CD14-positive monocyte (primary cell): ENCODE results near the gene PPP1R9B. TPM values are rescaled to one million over a fixed set of nuclear protein-coding genes. Genes with fewer than 3 reads are reported as not detected.

Experiments used
- DNase-seq, 3 donors: peaks; one replicate each; pipeline ENCODE4 v3.0.0-alpha.2; 2011 to 2022
- H2AFZ ChIP-seq: 2 replicates; pipeline ENCODE4 v1.6.0; 2012; ENCODE audit warnings: mild to moderate bottlenecking, low read depth, low read length, inconsistent platforms; ENCODE audit not compliant: insufficient read depth, poor library complexity, severe bottlenecking
- H3K27ac ChIP-seq, 2 donors: 1 replicate in 1 of 2; 2 replicates in 1 of 2; pipeline ENCODE4 v1.5.1; 2012 to 2013; ENCODE audit warnings: low read length in 2 of 2, control low read depth in 1 of 2, inconsistent platforms in 1 of 2, low read depth in 1 of 2, mild to moderate bottlenecking in 1 of 2
- H3K27me3 ChIP-seq, 2 donors: one replicate each; pipeline versions ENCODE4 v1.6.0 to v1.6.1; 2011 to 2013; ENCODE audit warnings: low read length in 2 of 2; ENCODE audit not compliant: control insufficient read depth in 2 of 2, insufficient read depth in 2 of 2
- H3K36me3 ChIP-seq, 2 donors: replicated peaks in 1 of 2; 1 replicate in 1 of 2; 2 replicates in 1 of 2; pipeline versions ENCODE4 v1.5.1 to v1.6.1; 2012 to 2013; ENCODE audit warnings: low read length in 2 of 2, control low read depth in 1 of 2, inconsistent platforms in 1 of 2, mild to moderate bottlenecking in 1 of 2; ENCODE audit not compliant: insufficient read depth in 2 of 2, control insufficient read depth in 1 of 2
- H3K4me1 ChIP-seq, 2 donors: 1 replicate in 1 of 2; 2 replicates in 1 of 2; pipeline versions ENCODE4 v1.5.1 to v1.6.1; 2012 to 2013; ENCODE audit warnings: low read length in 2 of 2, control low read depth in 1 of 2, inconsistent platforms in 1 of 2, mild to moderate bottlenecking in 1 of 2, moderate library complexity in 1 of 2; ENCODE audit not compliant: insufficient read depth in 2 of 2, control insufficient read depth in 1 of 2
- H3K4me2 ChIP-seq: replicated peaks from 2 replicates; pipeline ENCODE3; 2012; ENCODE audit warnings: low read length, moderate library complexity, mild to moderate bottlenecking; ENCODE audit not compliant: poor library complexity, severe bottlenecking; ENCODE audit errors: extremely low read depth
- H3K4me3 ChIP-seq, 3 experiments: fragments of 200-600 bp in 1 of 3; sonication (generic) in 1 of 3; replicated peaks in 1 of 3; 1 replicate in 2 of 3; 2 replicates in 1 of 3; pipeline ENCODE4 v1.5.1; 2011 to 2013; ENCODE audit warnings: low read length in 3 of 3, mild to moderate bottlenecking in 3 of 3, control low read depth in 2 of 3, low read depth in 2 of 3, inconsistent platforms in 1 of 3, moderate library complexity in 1 of 3
- H3K79me2 ChIP-seq: 2 replicates; pipeline ENCODE4 v1.6.0; 2012; ENCODE audit warnings: mild to moderate bottlenecking, control low read depth, inconsistent platforms, low read length, moderate library complexity; ENCODE audit not compliant: insufficient read depth
- H3K9ac ChIP-seq: 2 replicates; pipeline ENCODE4 v1.6.0; 2017; ENCODE audit warnings: low read length, mild to moderate bottlenecking; ENCODE audit not compliant: insufficient read depth, poor library complexity, severe bottlenecking
- H3K9me3 ChIP-seq, 2 donors: replicated peaks in 1 of 2; 1 replicate in 1 of 2; 2 replicates in 1 of 2; pipeline versions ENCODE4 v1.5.1 to v1.6.1; 2012 to 2013; ENCODE audit warnings: low read length in 2 of 2, control low read depth in 1 of 2; ENCODE audit not compliant: control insufficient read depth in 1 of 2, insufficient read depth in 1 of 2
- H4K20me1 ChIP-seq: 2 replicates; pipeline ENCODE4 v1.6.0; 2012; ENCODE audit warnings: mild to moderate bottlenecking, low read length, control low read depth, moderate library complexity; ENCODE audit not compliant: insufficient read depth
- H3K27ac Mint-ChIP-seq, 7 donors: one replicate each; pipeline ENCODE4 v1.8.0; 2020; ENCODE audit warnings: mild to moderate bottlenecking in 7 of 7, mixed read lengths in 7 of 7, moderate library complexity in 6 of 7, inconsistent platforms in 2 of 7
- H3K27me3 Mint-ChIP-seq, 3 donors: one replicate each; pipeline ENCODE4 v1.8.0; 2021 to 2022; ENCODE audit warnings: low read depth in 3 of 3, mild to moderate bottlenecking in 3 of 3, mixed read lengths in 3 of 3, moderate library complexity in 3 of 3, inconsistent platforms in 1 of 3
- H3K36me3 Mint-ChIP-seq, 2 donors: one replicate each; pipeline ENCODE4 v1.8.0; 2020; ENCODE audit warnings: mixed read lengths in 2 of 2, inconsistent platforms in 1 of 2, mild to moderate bottlenecking in 1 of 2
- H3K4me1 Mint-ChIP-seq: one replicate; pipeline ENCODE4 v1.8.0; 2020; ENCODE audit warnings: mild to moderate bottlenecking, mixed read lengths
- H3K4me3 Mint-ChIP-seq, 2 donors: one replicate each; pipeline ENCODE4 v1.8.0; 2020; ENCODE audit warnings: mild to moderate bottlenecking in 2 of 2, mixed read lengths in 2 of 2, moderate library complexity in 1 of 2
- H3K9me3 Mint-ChIP-seq, 7 donors: one replicate each; pipeline ENCODE4 v1.8.0; 2020 to 2022; ENCODE audit warnings: mixed read lengths in 7 of 7, mild to moderate bottlenecking in 6 of 7, moderate library complexity in 6 of 7, inconsistent platforms in 2 of 7
- CTCF ChIP-seq: fragments of 200-600 bp; IDR thresholded peaks from one replicate; pipeline ENCODE4 v1.8.0; 2022; ENCODE audit warnings: antibody characterized with exemption, mild to moderate bottlenecking
- WGBS: methylation state at CpG from one replicate; pipeline ENCODE4 v1.1.5; 2013; ENCODE audit warnings: missing lambda C conversion rate; ENCODE audit not compliant: insufficient coverage; 5-methylcytosine and 5-hydroxymethylcytosine counted together
- intact Hi-C, 2 donors: fragments of 100-400 bp; cut with micrococcal nuclease; formaldehyde crosslinking; loops; one replicate each; pipeline versions ENCODE4 v1.15.0 to v1.15.1; 2023
- polyA plus RNA-seq, 3 donors: library from polyadenylated mRNA; depleted of rRNA in 1 of 3; unstranded in 2 of 3; stranded (reverse) in 1 of 3; fragments of 300-500 nt in 2 of 3; fragments of >200 nt in 1 of 3; fragmentation: Illumina TruSeq in 2 of 3; gene quantifications; 1 replicate in 2 of 3; 2 replicates in 1 of 3; pipeline ENCODE4 v1.2.3, GENCODE V29; 2012 to 2021

The PPP1R9B gene
- polyA plus RNA-seq, 3 donors = 0.61 to 86.9 (median 1.3) TPM

- H2AFZ ChIP-seq = no peak overlapping the region
- Mint-ChIP-seq H3K27ac (peak overlapping the region in 3 of 7 donors; percentile 31 to 50 (median 33)), H3K4me3 (no peak overlapping the region), H3K27me3 (peaks cover 0 to 6% (median 4%) of the 10 kb centered on the region in 3 donors), H3K4me1 (peaks cover 39% of the 10 kb centered on the region), H3K9me3 (peaks cover 0 to 1% (median 0%) of the 10 kb centered on the region in 7 donors), H3K36me3 (no peaks in the 10 kb centered on the region)
- H3K4me3 ChIP-seq = peak overlapping the region in 1 of 3 experiments; percentile 21
- peaks cover 33% of the 10 kb centered on the region for H4K20me1 ChIP-seq
- no peak overlapping the region for H3K27ac ChIP-seq
- TF ChIP-seq CTCF = no peak
- peaks cover 41 to 49% of the 10 kb centered on the region in 2 donors for H3K4me1 ChIP-seq
- DNase-seq = no peak
- intact Hi-C loops = no loop called here
- H3K9me3 ChIP-seq = no peaks in the 10 kb centered on the region
- 37% methylated on average over 13 of the region's 16 CpGs for WGBS
- no peaks in the 10 kb centered on the region for H3K36me3 ChIP-seq
- H3K79me2 ChIP-seq = peaks cover 39% of the 10 kb centered on the region
- no peak overlapping the region for H3K9ac ChIP-seq
- H3K27me3 ChIP-seq = no peaks in the 10 kb centered on the region
- peak overlapping the region; percentile 12 for H3K4me2 ChIP-seq
Observed at GRCh38 chr17:50153650-50154575, 3.4 kb upstream of the PPP1R9B start.

- peaks cover 0 to 1% (median 0%) of the 10 kb centered on the region in 7 donors for H3K9me3 Mint-ChIP-seq
- peak overlapping the region in 1 of 7 donors; percentile 97 for H3K27ac Mint-ChIP-seq
- no peak for DNase-seq
- Histone ChIP-seq H3K27ac (no peak overlapping the region), H3K4me2 (peak overlapping the region; percentile 99), H3K4me1 (peaks cover 41 to 52% of the 10 kb centered on the region in 2 donors), H2AFZ (no peak overlapping the region), H3K79me2 (peaks cover 51% of the 10 kb centered on the region), H3K4me3 (peak overlapping the region in 1 of 3 experiments; percentile 100), H3K9ac (no peak overlapping the region), H3K27me3 (no peaks in the 10 kb centered on the region), H4K20me1 (peaks cover 44% of the 10 kb centered on the region), H3K9me3 (no peaks in the 10 kb centered on the region), H3K36me3 (no peaks in the 10 kb centered on the region)
- H3K4me3 Mint-ChIP-seq = peak overlapping the region in 1 of 2 donors; percentile 92
- no peak for TF ChIP-seq CTCF
- intact Hi-C loops = no loop called here
- peaks cover 2 to 4% (median 2%) of the 10 kb centered on the region in 3 donors for H3K27me3 Mint-ChIP-seq
- 83% methylated on average over 3 of the region's 7 CpGs for WGBS
- peaks cover 41% of the 10 kb centered on the region for H3K4me1 Mint-ChIP-seq
- no peaks in the 10 kb centered on the region for H3K36me3 Mint-ChIP-seq
Observed at GRCh38 chr17:50152736-50153135, 2.3 kb upstream of the PPP1R9B start.
